ENCODE results near the gene NUTM2B.
A peak's percentile ranks its signal among the peaks of the same experiment; 100 is the strongest.
"Not testable (repeated sequence)": the region's sequence is repeated elsewhere in the genome, so short reads cannot be mapped to it uniquely, and the experiment has no call there.

Gene NUTM2B, protein sequence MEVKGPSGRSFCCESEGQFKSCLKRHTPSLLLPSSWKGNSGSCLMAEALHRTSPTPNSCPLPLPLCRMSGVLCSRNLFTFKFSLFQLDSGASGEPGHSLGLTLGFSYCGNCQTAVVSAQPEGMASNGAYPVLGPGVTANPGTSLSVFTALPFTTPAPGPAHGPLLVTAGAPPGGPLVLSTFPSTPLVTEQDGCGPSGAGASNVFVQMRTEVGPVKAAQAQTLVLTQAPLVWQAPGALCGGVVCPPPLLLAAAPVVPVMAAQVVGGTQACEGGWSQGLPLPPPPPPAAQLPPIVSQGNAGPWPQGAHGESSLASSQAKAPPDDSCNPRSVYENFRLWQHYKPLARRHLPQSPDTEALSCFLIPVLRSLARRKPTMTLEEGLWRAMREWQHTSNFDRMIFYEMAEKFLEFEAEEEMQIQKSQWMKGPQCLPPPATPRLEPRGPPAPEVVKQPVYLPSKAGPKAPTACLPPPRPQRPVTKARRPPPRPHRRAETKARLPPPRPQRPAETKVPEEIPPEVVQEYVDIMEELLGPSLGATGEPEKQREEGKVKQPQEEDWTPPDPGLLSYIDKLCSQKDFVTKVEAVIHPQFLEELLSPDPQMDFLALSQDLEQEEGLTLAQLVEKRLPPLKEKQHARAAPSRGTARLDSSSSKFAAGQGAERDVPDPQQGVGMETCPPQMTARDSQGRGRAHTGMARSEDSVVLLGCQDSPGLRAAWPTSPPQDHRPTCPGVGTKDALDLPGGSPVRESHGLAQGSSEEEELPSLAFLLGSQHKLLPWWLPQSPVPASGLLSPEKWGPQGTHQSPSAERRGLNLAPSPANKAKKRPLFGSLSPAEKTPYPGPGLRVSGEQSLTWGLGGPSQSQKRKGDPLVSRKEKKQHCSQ

GRCh38 chr10:79702927-79703326 is at the start of gene NUTM2B:
Gene NUTM2B (plus strand): TSS chr10:79703227. CDS start chr10:79703610, 383 bp downstream.
- H3K9me3 Mint-ChIP-seq, H3K4me3 Mint-ChIP-seq, H3K27ac Mint-ChIP-seq: not testable (repeated sequence)

GRCh38 chr10:79663287-79663686 is 39.7 kb upstream of the NUTM2B start:
- ATAC-seq (ENCODE audit: low read depth); H3K27ac Mint-ChIP-seq; H3K4me1 Mint-ChIP-seq; DNase-seq (ENCODE audit: low spot score in 2 of 2); H3K4me3 Mint-ChIP-seq; H3K27me3 Mint-ChIP-seq; H3K9me3 Mint-ChIP-seq; H3K36me3 Mint-ChIP-seq: not testable (repeated sequence)

More at GRCh38 chr10:79702927-79703326, at the start of gene NUTM2B:
- not testable (repeated sequence) for H3K4me1 Mint-ChIP-seq; ATAC-seq (ENCODE audit: low read depth); H3K36me3 Mint-ChIP-seq; H3K27me3 Mint-ChIP-seq; DNase-seq (ENCODE audit: low spot score in 2 of 2)

- not testable (repeated sequence) for DNase-seq (ENCODE audit: low spot score in 2 of 2); H3K9me3 Mint-ChIP-seq; H3K27me3 Mint-ChIP-seq; H3K4me3 Mint-ChIP-seq; H3K4me1 Mint-ChIP-seq; ATAC-seq (ENCODE audit: low read depth); H3K36me3 Mint-ChIP-seq; H3K27ac Mint-ChIP-seq
Observed at GRCh38 chr10:79664686-79665085, 38.3 kb upstream of the NUTM2B start.

GRCh38 chr10:79669248-79669788 is 33.7 kb upstream of the NUTM2B start:
- H3K9me3 Mint-ChIP-seq; ATAC-seq (ENCODE audit: low read depth); H3K36me3 Mint-ChIP-seq; H3K4me3 Mint-ChIP-seq; H3K27me3 Mint-ChIP-seq; H3K4me1 Mint-ChIP-seq; DNase-seq (ENCODE audit: low spot score in 2 of 2); H3K27ac Mint-ChIP-seq: not testable (repeated sequence)

GRCh38 chr10:79674878-79675277 is 28.1 kb upstream of the NUTM2B start:
- not testable (repeated sequence) for H3K27ac Mint-ChIP-seq; H3K27me3 Mint-ChIP-seq; H3K36me3 Mint-ChIP-seq; DNase-seq (ENCODE audit: low spot score in 2 of 2); H3K9me3 Mint-ChIP-seq; H3K4me3 Mint-ChIP-seq; H3K4me1 Mint-ChIP-seq; ATAC-seq (ENCODE audit: low read depth)

DNA sequence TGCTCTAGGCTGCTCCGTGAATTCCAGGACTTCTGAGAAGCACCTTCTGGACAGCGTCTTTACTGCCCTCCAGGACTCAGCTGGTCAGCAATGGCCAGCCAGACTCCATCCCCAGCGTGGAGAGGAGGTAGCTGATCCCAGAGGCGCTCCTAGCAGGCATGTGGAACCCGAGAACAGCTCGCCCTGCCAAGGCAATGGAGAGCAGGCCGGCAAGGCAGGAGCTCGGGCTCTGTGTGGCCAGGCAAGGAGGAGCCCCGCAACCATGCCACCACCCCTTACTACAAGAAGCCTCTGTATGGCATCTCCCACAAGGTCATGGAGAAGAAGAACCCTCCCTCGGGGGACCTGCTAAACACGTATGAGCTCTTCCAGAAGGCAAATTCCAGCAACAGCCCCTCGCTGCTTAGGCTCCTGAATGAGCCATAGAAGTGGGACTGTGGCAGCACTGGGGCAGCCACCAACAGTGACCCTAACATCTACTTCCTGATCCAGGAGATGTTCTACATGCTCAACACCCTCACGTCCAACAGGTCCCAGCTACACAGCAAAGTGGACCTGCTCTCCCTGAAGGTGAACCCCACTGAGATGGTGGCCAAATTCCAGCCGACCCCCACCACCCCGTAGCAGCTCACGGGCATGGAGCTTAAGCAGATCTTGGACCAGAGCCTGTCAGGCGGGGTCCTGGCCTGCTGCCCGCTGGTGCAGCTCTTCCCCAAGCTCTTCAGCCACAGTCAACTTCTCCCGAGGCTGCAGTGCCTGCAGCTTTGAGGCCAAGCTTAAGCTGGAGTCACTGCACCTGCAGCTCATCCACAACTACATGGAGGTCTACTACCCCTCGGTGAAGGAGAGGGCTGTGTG is 19.8 kb upstream of the NUTM2B start:
- DNase-seq (ENCODE audit: low spot score in 2 of 2); H3K4me1 Mint-ChIP-seq; H3K27ac Mint-ChIP-seq; H3K27me3 Mint-ChIP-seq; H3K4me3 Mint-ChIP-seq; H3K9me3 Mint-ChIP-seq; ATAC-seq (ENCODE audit: low read depth): not testable (repeated sequence)
- H3K36me3 Mint-ChIP-seq, result peaks cover 23% of the 10 kb centered on the region

DNA sequence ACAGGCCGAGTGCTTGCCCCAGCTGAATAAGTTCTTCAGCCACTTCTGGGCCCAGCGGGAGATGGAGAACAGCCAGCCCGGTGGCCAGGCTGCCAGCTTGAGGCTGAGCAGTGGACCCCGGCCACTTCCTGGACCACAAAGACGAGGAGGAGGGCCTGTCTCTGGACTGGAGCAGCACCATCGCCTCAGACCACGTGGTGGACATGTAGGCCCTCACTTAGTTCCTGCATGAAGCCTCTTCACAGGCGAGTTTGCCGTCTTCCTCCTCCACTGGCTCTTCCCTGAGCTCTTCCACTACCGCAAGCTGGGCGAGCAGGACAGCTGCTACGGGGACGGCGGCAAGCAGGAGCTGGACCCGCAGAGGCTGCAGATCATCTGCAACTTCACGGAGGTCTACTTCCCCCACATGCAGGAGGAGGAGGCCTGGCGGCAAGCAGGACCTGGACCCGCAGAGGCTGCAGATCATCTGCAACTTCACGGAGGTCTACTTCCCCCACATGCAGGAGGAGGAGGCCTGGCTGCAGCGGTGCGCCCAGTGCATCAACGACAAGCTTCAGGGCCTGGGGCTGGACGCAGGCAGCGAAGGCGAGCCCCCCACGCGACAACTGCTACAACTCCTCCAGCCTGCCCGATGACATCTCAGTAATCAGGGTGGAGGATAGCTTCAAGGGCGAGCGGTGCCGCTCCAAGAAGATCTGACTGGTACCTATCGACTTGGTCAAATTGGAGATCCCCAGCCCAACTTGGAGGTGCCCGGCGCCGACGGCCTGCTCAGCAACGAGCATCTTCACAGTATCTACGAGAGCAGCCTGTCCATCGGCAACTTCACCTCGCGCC is 18.9 kb upstream of the NUTM2B start:
- not testable (repeated sequence) for H3K9me3 Mint-ChIP-seq; H3K27me3 Mint-ChIP-seq; H3K4me1 Mint-ChIP-seq; H3K27ac Mint-ChIP-seq; ATAC-seq (ENCODE audit: low read depth); H3K4me3 Mint-ChIP-seq; DNase-seq (ENCODE audit: low spot score in 2 of 2)
- peaks cover 23% of the 10 kb centered on the region for H3K36me3 Mint-ChIP-seq

DNA sequence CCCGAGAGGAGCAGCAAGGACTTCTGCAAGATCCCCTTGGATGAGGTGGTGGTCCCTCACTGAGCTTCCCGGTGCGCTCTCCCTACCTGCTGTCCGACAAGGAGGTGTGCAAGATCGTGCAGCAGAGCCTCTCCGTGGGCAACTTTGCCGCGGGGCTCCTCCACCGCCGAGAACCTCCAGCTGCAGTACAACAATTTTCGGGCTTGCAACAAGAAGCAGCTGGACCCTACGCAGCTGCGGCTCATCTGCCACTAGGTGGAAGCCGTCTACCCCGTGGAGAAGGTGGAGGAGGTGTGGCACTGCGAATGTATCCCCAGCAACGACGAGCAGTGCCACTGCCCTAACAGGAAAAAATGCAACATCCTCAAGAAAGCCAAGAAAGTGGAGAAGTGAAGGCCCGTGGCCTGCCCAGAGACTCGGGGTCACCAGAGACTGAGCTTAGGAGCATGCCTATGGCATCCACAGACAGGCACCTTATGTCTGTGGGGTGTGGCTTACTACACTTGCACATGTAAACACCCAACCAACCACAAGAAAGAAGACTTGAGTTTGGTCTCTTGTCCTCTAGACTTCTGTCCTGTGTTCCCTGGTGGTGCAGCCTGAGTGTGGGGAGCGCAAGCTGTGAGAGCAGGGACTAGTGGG is 17.9 kb upstream of the NUTM2B start:
- H3K9me3 Mint-ChIP-seq; H3K4me3 Mint-ChIP-seq; H3K27ac Mint-ChIP-seq; H3K27me3 Mint-ChIP-seq; H3K4me1 Mint-ChIP-seq; DNase-seq (ENCODE audit: low spot score in 2 of 2): not testable (repeated sequence)
- H3K36me3 Mint-ChIP-seq, result peaks cover 23% of the 10 kb centered on the region
- ATAC-seq (ENCODE audit: low read depth), result peak; percentile 56

- ATAC-seq (ENCODE audit: low read depth); H3K4me1 Mint-ChIP-seq; H3K27ac Mint-ChIP-seq; H3K4me3 Mint-ChIP-seq; DNase-seq (ENCODE audit: low spot score in 2 of 2); H3K9me3 Mint-ChIP-seq; H3K27me3 Mint-ChIP-seq: not testable (repeated sequence)
- peaks cover 21% of the 10 kb centered on the region for H3K36me3 Mint-ChIP-seq
Observed at GRCh38 chr10:79686595-79686994, 16.4 kb upstream of the NUTM2B start.

DNA sequence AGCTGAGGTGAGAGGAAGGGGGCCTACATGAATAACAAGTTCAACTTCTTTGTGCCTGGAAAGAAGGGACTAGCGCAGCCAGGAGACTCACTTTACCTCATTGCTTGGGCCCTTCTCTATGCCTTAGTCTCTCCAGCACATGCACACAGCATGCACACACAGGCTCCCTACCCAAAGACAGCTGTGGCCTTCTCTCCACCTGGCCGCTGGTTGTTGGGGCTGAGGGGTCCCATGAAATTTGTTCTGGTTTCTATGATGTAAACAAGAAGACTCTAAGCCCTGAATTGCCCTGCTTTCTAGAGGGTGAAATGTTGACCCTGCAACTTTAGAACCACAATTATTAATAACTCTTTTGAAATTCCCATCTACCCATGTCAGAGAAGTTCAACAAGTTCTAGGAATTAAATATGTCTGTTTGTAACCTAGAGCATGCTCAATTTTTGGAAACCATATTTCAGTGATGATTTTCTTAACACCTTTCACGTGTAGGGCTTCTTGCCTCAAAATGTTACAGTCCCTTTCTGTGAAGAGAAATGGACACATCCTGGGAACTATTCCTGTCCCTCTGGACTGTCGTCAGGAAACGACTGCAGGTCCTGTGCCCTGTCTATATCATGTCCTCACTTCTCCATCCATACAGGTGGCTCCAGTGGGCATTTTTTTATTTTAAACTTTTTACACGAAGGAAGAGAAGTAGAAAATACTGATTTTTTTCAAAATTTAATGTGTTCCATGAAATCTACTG is 15.4 kb upstream of the NUTM2B start:
- not testable (repeated sequence) for H3K4me3 Mint-ChIP-seq; DNase-seq (ENCODE audit: low spot score in 2 of 2); H3K27ac Mint-ChIP-seq; H3K27me3 Mint-ChIP-seq; H3K9me3 Mint-ChIP-seq; H3K4me1 Mint-ChIP-seq; ATAC-seq (ENCODE audit: low read depth)
- H3K36me3 Mint-ChIP-seq, result peaks cover 21% of the 10 kb centered on the region

DNA sequence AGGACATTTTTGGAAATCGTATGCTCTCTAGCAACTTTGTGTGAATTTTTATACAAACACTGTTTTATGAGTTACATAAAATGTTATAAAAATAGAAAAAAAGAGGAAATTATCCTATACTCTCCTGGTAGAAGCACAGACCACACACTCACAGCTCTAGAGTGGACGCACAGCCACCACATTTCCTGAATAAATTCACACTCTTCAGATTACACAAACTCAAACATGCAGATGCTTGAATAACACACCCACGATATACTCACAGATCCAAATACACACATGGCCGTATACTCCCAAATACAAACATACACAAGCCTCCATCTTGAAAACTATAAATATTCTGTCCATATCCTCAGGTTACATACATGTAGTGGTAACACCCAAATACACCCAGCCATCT is 14.2 kb upstream of the NUTM2B start:
- not testable (repeated sequence) for H3K27ac Mint-ChIP-seq; H3K9me3 Mint-ChIP-seq; ATAC-seq (ENCODE audit: low read depth); H3K27me3 Mint-ChIP-seq; DNase-seq (ENCODE audit: low spot score in 2 of 2); H3K4me1 Mint-ChIP-seq; H3K4me3 Mint-ChIP-seq
- peaks cover 15% of the 10 kb centered on the region for H3K36me3 Mint-ChIP-seq

- not testable (repeated sequence) for H3K27ac Mint-ChIP-seq; H3K36me3 Mint-ChIP-seq; H3K4me3 Mint-ChIP-seq; DNase-seq (ENCODE audit: low spot score in 2 of 2); H3K27me3 Mint-ChIP-seq; ATAC-seq (ENCODE audit: low read depth); H3K9me3 Mint-ChIP-seq; H3K4me1 Mint-ChIP-seq
Observed at GRCh38 chr10:79696596-79696995, 6.4 kb upstream of the NUTM2B start.
